ENCODE measurements around the gene PIEZO1.

The PIEZO1 gene

DNA sequence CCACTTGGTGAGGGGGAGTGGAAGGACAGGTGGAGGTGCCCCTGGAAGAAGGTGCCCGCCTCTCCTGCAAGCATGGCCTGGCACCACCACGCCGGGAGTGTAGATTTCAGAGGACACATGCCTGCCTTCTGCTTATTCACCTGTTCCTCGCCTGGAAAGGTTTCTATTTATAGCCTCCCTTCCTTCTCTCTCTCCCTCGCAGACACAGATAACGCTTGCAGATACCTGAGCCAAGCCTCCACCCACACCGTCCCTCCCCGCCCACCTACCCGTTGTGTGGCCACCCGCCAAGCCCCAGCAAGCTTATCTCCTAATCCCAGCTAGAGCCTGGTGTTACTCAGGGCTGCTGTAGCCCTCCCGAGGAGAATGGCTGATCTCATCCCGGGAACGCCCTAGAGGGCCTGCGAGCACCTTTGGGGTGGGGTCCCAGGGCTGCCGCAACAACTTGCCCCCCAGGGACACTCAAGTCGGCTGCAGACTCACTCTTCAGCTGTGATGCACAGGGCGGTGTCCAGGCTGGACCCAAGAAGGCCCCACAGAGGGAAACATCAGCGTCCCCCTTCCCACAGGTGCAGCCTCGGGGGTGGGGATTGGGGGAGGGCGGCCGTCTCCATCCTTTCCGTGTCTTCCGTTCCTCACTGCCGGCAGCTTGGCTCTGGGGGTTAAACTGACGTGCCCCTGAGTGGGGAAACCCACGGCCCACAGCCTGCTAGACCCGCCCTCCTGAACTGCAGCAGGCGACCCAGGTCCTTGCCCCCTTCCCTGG, 96.8 kb downstream of the PIEZO1 start:
- Histone ChIP-seq H3K36me3 (ENCODE audit: insufficient read depth, low read length) (no peaks in the 10 kb centered on the region), H3K4me1 (ENCODE audit: insufficient read depth, low read length) (peaks cover 4% of the 10 kb centered on the region), H3K27ac (ENCODE audit: low read depth, low read length) (no peak overlapping the region), H3K27me3 (ENCODE audit: control insufficient read depth in 1 of 2, insufficient read depth in 2 of 2, low read length in 2 of 2) (peaks cover 33 to 71% of the 10 kb centered on the region in 2 donors), H3K9me3 (ENCODE audit: low read length) (no peaks in the 10 kb centered on the region), H3K4me3 (ENCODE audit: low read depth in 1 of 2, low read length in 2 of 2) (no peak overlapping the region), H3K9ac (ENCODE audit: low read length) (no peak overlapping the region)

DNA sequence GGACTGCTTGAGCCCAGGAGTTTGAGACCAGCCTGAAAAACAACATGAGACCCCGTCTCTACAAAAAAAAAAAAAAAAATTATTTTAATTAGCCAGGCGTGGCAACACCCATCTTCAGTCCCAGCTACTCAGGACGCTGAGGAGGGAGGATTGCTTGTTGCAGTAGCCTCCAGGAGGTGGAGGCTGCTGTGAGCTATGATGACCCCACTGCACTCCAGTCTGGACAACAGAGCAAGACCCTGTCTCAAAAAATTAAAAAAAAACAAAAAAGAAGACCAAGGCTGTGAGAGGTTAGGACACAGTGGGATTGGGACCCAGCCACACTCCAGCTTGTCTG, 97.4 kb downstream of the PIEZO1 start:
- peaks cover 33 to 71% of the 10 kb centered on the region in 2 donors for H3K27me3 ChIP-seq (ENCODE audit: control insufficient read depth in 1 of 2, insufficient read depth in 2 of 2, low read length in 2 of 2)
- no peak overlapping the region for H3K4me3 ChIP-seq (ENCODE audit: low read depth in 1 of 2, low read length in 2 of 2)
- H3K4me1 ChIP-seq (ENCODE audit: insufficient read depth, low read length) = peaks cover 4% of the 10 kb centered on the region
- H3K27ac ChIP-seq (ENCODE audit: low read depth, low read length) = no peak overlapping the region
- no peaks in the 10 kb centered on the region for H3K9me3 ChIP-seq (ENCODE audit: low read length)
- no peak overlapping the region for H3K9ac ChIP-seq (ENCODE audit: low read length)
- no peaks in the 10 kb centered on the region for H3K36me3 ChIP-seq (ENCODE audit: insufficient read depth, low read length)

DNA sequence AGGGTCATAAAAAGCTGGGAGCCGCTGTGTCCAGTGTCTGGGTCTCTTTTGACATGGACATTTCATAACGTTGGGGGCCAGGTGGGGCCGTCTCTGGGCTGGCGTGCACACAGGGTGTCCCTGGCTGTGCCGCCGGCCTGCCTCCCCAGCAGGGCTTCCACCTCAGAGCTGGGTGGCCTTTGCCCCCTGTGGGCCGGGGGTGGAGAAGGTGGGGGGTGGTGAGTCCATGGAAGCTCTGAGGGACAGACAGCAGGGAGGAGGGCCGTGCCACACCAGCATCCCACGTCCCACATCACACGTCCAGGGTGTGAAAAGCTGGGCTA, 97.8 kb downstream of the PIEZO1 start:
- Histone ChIP-seq H3K27me3 (ENCODE audit: control insufficient read depth in 1 of 2, insufficient read depth in 2 of 2, low read length in 2 of 2) (peaks cover 33 to 71% of the 10 kb centered on the region in 2 donors), H3K27ac (ENCODE audit: low read depth, low read length) (no peak overlapping the region), H3K4me1 (ENCODE audit: insufficient read depth, low read length) (peaks cover 4% of the 10 kb centered on the region)

DNA sequence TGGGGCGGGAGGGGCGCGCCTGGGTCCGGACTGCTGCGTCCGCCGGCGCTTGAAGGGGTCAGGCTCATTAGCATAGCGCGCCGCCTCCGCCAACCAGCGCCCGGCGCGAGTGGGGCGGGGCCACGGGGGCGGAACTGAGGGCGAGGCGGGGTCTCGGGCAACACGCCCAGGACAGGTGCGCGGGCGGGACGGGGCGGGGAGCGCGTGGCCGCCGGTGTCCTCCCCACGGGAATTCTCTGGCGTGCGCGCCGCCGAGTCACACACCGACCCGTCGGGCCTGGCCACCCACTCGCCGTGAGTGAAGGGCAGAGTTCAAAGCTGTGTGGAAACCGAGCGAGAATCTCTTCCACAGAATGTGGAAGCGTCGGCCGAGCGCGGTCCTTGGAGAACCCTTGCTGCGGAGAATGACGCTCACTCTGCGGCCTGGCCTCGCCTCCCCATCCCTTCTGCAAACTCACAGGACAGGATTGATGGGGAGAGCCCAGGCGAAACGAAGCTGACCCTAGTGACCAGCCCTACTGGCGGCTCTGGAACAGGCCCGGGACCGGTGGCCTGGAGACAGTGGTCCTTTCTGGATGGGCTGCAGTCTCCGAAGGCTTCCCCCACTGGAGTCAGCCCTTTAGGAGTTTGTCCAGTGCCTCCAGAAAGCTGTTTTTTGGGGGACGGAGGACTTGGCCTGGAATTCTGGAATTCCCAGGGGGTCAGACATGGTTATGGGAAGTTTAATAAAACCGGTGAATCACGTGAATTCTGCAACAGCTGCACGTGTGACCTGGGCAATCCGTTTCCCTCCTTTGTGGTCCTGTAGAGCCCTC, 98.4 kb downstream of the PIEZO1 start, which contains the start of gene SNAI3:
Gene SNAI3 (minus strand): TSS at position 69 of the 815 bp plus-strand sequence. CDS start 101 bp downstream, outside the sequence.
- H3K36me3 ChIP-seq (ENCODE audit: insufficient read depth, low read length) = no peaks in the 10 kb centered on the region
- H3K4me3 ChIP-seq (ENCODE audit: low read depth in 1 of 2, low read length in 2 of 2) = peak within 1 kb of the TSS; percentile 20 to 23
- H3K27ac ChIP-seq (ENCODE audit: low read depth, low read length) = peak within 1 kb of the TSS; percentile 34
- H3K4me1 ChIP-seq (ENCODE audit: insufficient read depth, low read length) = peaks cover 4% of the 10 kb centered on the region
- H3K9ac ChIP-seq (ENCODE audit: low read length) = no peak within 1 kb of the TSS
- H3K27me3 ChIP-seq (ENCODE audit: control insufficient read depth in 1 of 2, insufficient read depth in 2 of 2, low read length in 2 of 2) = peaks cover 33 to 73% of the 10 kb centered on the region in 2 donors
- H3K9me3 ChIP-seq (ENCODE audit: low read length) = no peaks in the 10 kb centered on the region

More for the DNA sequence above, 97.8 kb downstream of the PIEZO1 start:
- Histone ChIP-seq H3K36me3 (ENCODE audit: insufficient read depth, low read length) (no peaks in the 10 kb centered on the region), H3K9me3 (ENCODE audit: low read length) (no peaks in the 10 kb centered on the region), H3K9ac (ENCODE audit: low read length) (no peak overlapping the region), H3K4me3 (ENCODE audit: low read depth in 1 of 2, low read length in 2 of 2) (no peak overlapping the region)

DNA sequence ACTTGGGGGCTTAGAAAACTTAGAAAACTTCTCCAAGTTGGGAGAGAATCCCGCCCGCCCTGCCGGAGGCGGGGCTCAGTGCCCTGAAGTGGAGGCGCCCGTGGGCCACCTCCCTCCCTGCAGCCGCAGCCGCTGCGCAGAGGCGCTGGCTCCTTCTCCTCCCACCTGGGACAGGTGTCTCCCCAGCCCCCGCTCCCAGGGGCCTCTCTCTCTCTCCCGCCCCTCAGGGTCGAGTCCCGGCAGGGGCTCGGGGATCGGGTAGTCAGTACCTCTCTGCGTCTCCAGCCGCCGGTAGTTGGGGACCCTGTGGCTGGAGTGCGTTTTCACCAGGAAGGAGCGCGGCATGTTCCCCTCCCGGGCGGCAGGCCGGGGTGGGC, 99.0 kb downstream of the PIEZO1 start:
- Histone ChIP-seq H3K4me1 (ENCODE audit: insufficient read depth, low read length) (peaks cover 4% of the 10 kb centered on the region), H3K4me3 (ENCODE audit: low read depth in 1 of 2, low read length in 2 of 2) (peak overlapping the region; percentile 20 to 23), H3K9ac (ENCODE audit: low read length) (no peak overlapping the region), H3K9me3 (ENCODE audit: low read length) (no peaks in the 10 kb centered on the region), H3K27me3 (ENCODE audit: control insufficient read depth in 1 of 2, insufficient read depth in 2 of 2, low read length in 2 of 2) (peaks cover 33 to 73% of the 10 kb centered on the region in 2 donors), H3K36me3 (ENCODE audit: insufficient read depth, low read length) (no peaks in the 10 kb centered on the region), H3K27ac (ENCODE audit: low read depth, low read length) (peak overlapping the region; percentile 34)

DNA sequence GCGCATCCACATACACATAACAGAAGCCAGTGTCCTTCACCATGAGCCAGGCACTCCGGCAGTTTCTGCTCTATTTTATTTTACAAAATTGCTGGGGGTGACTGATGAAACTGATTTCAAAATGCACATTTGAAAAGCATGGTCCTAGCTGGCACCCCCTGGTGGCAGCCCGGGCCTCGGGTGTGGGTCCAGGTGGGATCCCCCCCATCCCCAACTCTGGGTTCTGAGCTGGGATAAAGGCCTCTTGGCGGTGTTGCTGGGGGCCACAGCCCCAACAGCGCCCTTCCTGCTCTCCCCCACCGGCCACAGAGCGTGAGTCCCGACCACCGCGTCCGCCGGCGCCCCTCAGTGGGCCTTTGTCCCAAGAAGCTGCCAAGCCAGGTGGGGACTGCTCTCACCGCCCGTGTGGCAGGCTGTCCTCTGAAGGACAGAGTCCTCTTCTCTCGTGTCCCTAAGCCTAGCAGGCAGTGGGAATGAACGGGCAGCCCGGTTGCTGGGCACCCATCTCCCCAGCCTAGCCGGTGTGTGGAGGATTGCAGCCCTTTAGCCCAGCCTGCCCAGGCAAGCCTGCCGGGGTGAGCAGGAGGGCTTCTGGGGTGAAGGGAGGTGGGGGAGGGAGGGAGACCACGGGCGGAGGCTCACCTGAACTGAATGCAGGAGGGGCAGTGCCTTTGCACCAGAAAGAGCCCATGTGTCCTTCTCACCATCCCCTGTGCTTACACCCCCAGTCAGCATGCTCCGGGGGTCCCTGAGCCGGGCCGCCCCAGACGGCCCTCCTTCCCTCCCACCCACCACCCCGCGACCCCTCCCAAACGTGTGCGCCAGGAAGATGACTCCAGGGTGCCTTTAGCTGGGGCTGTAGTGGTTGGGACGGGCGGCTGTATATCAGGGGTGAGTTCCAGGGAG, 99.6 kb downstream of the PIEZO1 start:
- Histone ChIP-seq H3K9ac (ENCODE audit: low read length) (no peak overlapping the region), H3K27me3 (ENCODE audit: control insufficient read depth in 1 of 2, insufficient read depth in 2 of 2, low read length in 2 of 2) (peaks cover 32 to 69% of the 10 kb centered on the region in 2 donors), H3K4me3 (ENCODE audit: low read depth in 1 of 2, low read length in 2 of 2) (peak overlapping the region; percentile 20 to 23), H3K9me3 (ENCODE audit: low read length) (no peaks in the 10 kb centered on the region), H3K27ac (ENCODE audit: low read depth, low read length) (peak overlapping the region; percentile 34), H3K4me1 (ENCODE audit: insufficient read depth, low read length) (peaks cover 4% of the 10 kb centered on the region), H3K36me3 (ENCODE audit: insufficient read depth, low read length) (no peaks in the 10 kb centered on the region)

DNA sequence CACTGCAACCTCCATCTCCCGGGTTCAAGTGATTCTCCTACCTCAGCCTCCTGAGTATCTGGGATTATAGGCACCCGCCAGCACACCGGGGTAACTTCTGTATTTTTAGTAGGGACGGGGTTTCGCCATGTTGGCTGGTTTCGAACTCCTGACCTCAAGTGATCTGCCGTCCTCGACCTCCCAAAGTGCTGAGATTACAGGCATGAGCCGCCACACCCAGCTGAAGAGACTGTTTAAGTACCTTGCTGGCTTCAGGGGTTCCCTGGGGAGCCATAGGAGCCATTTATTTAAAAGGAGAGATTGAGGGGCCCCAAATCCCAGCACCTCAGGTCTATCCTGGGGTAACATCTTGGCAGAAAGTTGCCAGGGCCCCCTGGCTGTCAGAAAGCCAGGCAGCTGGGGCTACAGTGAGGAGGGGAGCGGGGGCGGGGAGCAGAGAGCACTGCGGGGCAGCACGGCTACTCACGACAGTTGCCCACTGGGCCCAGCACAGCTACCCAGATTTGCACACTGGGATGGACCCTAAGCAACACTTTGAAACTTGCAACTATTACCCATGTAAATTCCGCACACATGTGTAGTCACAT, 100.4 kb downstream of the PIEZO1 start:
- no peak overlapping the region for H3K4me3 ChIP-seq (ENCODE audit: low read depth in 1 of 2, low read length in 2 of 2)
- no peak overlapping the region for H3K27ac ChIP-seq (ENCODE audit: low read depth, low read length)
- H3K36me3 ChIP-seq (ENCODE audit: insufficient read depth, low read length) = no peaks in the 10 kb centered on the region
- peaks cover 4% of the 10 kb centered on the region for H3K4me1 ChIP-seq (ENCODE audit: insufficient read depth, low read length)
- H3K27me3 ChIP-seq (ENCODE audit: control insufficient read depth in 1 of 2, insufficient read depth in 2 of 2, low read length in 2 of 2) = peaks cover 30 to 66% of the 10 kb centered on the region in 2 donors
- no peaks in the 10 kb centered on the region for H3K9me3 ChIP-seq (ENCODE audit: low read length)
- H3K9ac ChIP-seq (ENCODE audit: low read length) = no peak overlapping the region

DNA sequence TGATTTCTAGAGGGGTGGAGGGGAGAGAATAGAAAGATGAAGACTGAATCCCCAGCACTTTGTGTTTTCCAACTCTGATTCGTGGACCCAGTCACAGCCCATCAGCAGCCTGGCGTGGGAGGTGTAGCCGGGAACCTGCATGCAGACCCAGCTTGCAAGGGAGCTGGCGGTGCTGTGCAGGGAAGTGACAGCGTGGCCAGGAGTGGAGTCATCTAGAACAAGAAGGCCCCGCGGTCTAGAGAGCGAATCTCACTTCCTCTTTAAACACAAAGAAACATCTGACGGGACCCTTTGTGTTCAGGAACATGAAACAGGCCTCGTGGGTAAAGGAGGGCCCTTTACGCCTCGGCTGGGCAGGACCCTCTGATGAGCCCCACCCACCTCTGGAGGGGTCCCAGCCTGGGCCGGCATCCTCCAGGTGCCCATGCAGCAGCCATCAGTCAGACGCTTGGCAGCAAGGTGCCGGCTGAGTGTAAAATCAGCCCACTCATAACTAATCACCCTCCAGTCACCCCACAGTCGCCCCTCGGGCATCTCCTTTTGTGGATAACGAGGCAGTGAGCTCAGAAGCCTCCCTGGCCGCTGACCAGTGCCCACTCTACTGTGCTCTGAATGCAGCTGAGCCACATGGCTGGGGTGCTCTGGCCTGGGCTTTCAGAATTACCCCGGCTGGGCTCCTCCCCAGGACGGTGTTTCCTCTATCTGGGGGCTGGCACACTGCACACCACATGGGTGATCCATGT, 103.1 kb downstream of the PIEZO1 start:
- peaks cover 2% of the 10 kb centered on the region for H3K4me1 ChIP-seq (ENCODE audit: insufficient read depth, low read length)
- H3K9me3 ChIP-seq (ENCODE audit: low read length) = no peaks in the 10 kb centered on the region
- peaks cover 25 to 55% of the 10 kb centered on the region in 2 donors for H3K27me3 ChIP-seq (ENCODE audit: control insufficient read depth in 1 of 2, insufficient read depth in 2 of 2, low read length in 2 of 2)
- H3K9ac ChIP-seq (ENCODE audit: low read length) = no peak overlapping the region
- no peak overlapping the region for H3K4me3 ChIP-seq (ENCODE audit: low read depth in 1 of 2, low read length in 2 of 2)
- no peak overlapping the region for H3K27ac ChIP-seq (ENCODE audit: low read depth, low read length)
- no peaks in the 10 kb centered on the region for H3K36me3 ChIP-seq (ENCODE audit: insufficient read depth, low read length)

DNA sequence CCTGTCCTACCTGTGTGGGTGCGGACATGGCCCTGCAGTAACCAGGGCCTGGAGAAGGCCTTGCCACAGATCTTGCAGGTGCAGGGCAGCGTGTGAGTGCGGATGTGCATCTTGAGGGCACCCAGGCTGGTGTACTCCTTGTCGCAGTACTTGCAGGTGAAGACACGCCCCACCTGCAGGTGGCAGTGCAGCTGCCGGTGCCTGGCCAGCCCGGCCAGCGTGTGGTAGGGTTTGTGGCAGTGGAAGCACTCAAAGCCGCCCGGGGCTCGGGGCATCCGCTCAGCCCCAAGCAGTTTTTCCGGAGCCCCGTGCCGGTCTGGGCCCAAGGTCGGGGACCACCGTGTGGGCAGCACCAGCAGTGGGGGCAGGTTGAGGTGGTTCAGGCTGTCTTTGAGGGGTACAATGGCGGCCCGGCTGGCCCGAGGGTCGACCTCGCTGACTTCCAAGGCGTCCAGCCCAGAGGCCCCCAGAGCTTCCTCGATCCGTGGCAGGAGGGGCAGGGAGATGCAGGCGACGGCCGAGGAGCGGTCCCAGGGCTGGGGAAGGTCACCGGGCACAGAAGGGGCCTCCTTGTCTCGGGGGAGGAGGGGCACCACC, 103.8 kb downstream of the PIEZO1 start:
- Histone ChIP-seq H3K27ac (ENCODE audit: low read depth, low read length) (no peak overlapping the region), H3K27me3 (ENCODE audit: control insufficient read depth in 1 of 2, insufficient read depth in 2 of 2, low read length in 2 of 2) (peaks cover 22 to 48% of the 10 kb centered on the region in 2 donors), H3K4me3 (ENCODE audit: low read depth in 1 of 2, low read length in 2 of 2) (no peak overlapping the region), H3K36me3 (ENCODE audit: insufficient read depth, low read length) (no peaks in the 10 kb centered on the region), H3K4me1 (ENCODE audit: insufficient read depth, low read length) (no peaks in the 10 kb centered on the region), H3K9ac (ENCODE audit: low read length) (no peak overlapping the region), H3K9me3 (ENCODE audit: low read length) (no peaks in the 10 kb centered on the region)

DNA sequence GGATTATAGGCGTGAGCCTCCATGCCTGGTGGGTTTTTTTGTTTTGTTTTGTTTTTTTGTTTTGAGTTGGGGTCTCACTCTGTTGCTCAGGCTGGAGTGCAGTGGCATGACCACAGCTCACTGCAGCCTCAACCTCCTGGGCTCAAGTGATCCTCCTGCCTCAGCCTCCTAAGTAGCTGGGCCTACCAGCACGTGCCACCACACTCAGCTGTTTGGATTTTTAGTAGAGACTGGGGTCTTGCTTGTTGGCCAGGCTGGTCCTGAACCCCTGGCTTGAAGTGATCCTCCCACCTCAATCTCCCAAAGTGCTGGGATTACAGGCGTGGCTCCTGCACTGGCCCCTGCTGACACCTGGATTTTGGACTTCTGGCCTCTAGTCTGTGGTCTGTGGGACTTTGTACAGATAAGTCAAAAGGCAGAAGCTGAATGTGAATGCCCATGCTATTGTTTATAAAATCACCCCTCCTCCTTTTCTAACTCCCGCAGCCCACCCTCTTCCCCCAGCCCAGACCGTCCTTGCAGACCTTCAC, 104.4 kb downstream of the PIEZO1 start:
- no peak overlapping the region for H3K27ac ChIP-seq (ENCODE audit: low read depth, low read length)
- no peak overlapping the region for H3K4me3 ChIP-seq (ENCODE audit: low read depth in 1 of 2, low read length in 2 of 2)
- no peak overlapping the region for H3K9ac ChIP-seq (ENCODE audit: low read length)
- H3K27me3 ChIP-seq (ENCODE audit: control insufficient read depth in 1 of 2, insufficient read depth in 2 of 2, low read length in 2 of 2) = peaks cover 17 to 42% of the 10 kb centered on the region in 2 donors
- no peaks in the 10 kb centered on the region for H3K9me3 ChIP-seq (ENCODE audit: low read length)
- no peaks in the 10 kb centered on the region for H3K4me1 ChIP-seq (ENCODE audit: insufficient read depth, low read length)
- no peaks in the 10 kb centered on the region for H3K36me3 ChIP-seq (ENCODE audit: insufficient read depth, low read length)

Data from muscle layer of colon (tissue), 2 donors.